Activated CD8-positive, alpha-beta memory T cell treated with anti-CD3 and anti-CD28 coated beads for 4 hours (primary cell): ENCODE results near the gene WRNIP1.
"Not testable (repeated sequence)": the region's sequence is repeated elsewhere in the genome, so short reads cannot be mapped to it uniquely, and the experiment has no call there.

Experiments used
- DNase-seq, 2 donors: peaks; one replicate each; pipeline ENCODE4 v3.0.0-alpha.2; 2020; ENCODE audit warnings: low read depth in 2 of 2

Gene WRNIP1

DNA sequence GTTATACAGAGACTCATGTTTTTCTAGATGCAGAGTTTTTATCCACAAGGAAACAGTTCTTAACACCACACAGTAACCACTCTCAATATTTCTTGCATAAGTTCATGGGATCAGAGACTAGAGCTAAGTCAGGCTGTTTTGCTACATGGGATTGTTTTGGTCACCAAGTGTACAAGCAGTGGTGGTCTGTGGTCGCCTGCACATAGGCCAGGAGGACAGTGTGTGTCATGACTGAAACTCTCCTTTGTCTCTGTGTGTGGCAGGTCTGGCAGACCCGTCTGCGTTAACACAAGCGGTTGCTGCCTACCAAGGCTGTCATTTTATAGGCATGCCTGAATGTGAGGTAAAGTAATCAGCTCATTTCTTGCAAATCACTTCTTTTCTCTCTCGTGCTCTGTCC lies 18.9 kb downstream of the WRNIP1 start:
- DNase-seq, result no peak

GRCh38 chr6:2784930-2785329 lies 19.7 kb downstream of the WRNIP1 start:
- no peak for DNase-seq

- no peak for DNase-seq
Measured at GRCh38 chr6:2786269-2786668, 21.1 kb downstream of the WRNIP1 start.

- DNase-seq, result peak in 1 of 2 donors; percentile 28
Measured at GRCh38 chr6:2790588-2791449, 25.6 kb downstream of the WRNIP1 start.

GRCh38 chr6:2791450-2791974 lies 26.3 kb downstream of the WRNIP1 start:
- no peak for DNase-seq

DNA sequence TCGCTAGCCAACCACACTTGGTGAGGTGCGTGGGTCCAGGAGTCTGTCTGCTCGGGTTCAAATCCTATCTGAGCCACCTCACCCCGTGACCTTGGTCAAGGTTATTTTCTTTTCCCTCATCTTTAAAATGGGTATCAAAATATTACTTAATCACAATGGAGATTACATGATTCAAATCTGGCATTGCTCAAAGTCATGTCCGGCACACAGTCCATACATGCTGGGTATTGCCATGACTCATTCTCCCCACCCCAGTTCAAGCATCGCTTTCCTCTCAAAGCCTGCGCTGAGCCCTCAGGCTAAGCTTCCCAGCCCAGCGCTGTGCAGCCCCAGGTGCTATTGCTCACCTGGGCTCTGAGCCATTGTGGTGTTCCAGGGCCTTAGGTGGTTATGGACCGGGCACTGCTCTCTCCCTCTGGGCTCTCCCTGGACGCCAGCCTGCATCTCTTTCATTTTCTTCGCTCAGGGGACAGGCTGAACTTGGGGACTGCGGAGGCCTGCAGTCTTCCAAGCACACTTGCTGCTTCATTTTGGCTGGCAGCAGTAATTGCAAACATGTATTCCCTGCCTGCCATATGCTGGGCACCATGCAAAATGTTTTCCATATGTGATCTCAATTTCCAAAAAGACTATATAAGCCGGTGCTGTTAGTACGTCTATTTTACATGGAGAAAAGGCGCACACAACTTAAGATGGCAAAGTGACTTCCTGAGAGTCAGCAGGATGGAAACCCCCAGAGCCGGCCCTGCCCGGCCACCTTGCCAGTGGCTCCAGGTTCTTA lies 27.3 kb downstream of the WRNIP1 start:
- DNase-seq, result no peak

GRCh38 chr6:2793534-2794151 lies 28.4 kb downstream of the WRNIP1 start:
- no peak for DNase-seq

DNA sequence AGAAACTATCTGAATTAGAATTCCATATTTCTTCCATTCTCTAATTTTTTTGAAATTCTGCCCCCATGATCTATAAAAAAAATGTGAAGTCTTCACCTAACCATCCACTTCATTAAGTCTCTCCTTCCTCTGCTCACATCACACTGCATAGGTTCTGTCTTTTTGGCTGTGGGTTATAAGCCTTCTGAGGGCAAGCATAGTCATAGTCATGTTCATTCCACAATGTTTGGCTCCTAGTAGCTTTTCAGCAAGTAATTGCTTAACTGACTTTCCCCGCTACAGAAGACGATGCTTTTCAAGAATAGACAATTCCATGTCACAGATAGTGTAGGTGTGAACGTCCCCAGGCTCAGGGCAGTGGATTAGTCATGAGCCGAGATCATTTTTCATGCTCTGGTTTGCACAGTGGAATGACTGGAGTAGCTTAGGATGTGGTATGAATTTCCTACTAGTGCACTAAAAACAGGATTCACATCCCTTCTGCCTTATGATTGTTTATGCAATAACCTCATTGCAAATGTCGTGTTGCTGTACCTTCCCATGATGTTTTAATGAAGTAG lies 29.1 kb downstream of the WRNIP1 start:
- DNase-seq, result no peak

GRCh38 chr6:2795162-2795561 lies 30.0 kb downstream of the WRNIP1 start:
- no peak for DNase-seq

DNA sequence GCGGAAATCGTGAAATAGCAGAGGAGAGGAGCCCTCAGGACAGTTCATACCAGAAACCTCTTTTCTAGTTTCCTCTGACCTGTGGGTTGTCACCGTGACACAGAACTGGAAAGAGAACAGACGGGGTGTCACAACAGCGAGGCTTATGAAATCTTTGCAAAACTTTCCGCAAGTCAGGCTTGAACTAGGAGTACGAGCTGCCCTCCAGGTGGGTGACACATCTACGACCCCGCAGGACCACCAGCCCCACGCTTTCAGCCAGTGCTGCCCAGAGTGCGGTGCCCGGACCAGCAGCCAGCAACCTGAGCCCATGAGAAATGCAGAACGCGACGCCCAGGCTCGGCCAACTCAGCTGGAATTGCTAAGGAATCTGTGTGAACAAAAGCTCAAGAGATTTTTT lies 30.8 kb downstream of the WRNIP1 start:
- no peak for DNase-seq

DNA sequence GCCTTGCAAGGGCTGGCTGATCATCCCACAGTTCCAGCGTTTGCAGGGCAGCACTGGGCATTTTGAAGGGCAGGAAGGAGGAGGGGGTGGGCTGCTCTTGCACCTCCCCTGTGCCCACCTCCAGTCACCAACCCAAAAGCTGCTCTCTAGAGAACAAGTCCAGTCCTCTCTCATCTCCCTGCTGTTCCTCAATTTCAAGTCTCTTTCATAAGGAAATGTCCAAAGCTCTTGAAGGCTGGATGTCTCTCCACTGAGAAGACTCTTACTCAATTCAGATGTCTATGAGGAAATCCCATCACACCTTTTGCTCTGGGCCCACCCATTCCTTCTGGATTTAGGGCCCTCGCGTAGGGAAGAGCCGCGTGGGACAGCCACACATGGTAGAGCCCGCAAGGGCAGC lies 31.7 kb downstream of the WRNIP1 start:
- DNase-seq, result no peak

DNA sequence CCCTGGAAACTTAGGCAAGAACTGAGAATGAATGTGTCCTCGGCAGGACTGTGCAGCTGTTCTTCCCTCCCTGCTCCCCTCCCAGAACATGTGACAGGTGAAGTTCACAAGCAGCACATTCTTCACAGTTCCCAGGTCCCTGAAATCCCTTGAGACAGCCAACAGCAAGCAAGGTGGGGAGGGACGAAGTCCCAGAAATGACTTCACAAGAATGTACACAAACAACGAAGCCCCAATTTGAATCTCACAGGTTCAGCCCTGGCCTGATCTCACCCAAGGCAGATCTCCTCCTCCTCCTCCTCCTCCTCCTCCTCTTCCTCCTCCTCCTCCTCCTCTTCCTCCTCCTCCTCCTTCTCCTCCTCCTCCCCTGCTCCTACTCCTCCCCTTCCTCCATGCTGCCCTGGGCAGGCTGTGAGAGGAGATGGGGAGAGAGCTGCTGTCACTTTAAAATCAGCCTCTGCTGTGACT lies 32.4 kb downstream of the WRNIP1 start:
- no peak for DNase-seq

GRCh38 chr6:2798586-2799134 lies 33.5 kb downstream of the WRNIP1 start:
- DNase-seq, result no peak

DNA sequence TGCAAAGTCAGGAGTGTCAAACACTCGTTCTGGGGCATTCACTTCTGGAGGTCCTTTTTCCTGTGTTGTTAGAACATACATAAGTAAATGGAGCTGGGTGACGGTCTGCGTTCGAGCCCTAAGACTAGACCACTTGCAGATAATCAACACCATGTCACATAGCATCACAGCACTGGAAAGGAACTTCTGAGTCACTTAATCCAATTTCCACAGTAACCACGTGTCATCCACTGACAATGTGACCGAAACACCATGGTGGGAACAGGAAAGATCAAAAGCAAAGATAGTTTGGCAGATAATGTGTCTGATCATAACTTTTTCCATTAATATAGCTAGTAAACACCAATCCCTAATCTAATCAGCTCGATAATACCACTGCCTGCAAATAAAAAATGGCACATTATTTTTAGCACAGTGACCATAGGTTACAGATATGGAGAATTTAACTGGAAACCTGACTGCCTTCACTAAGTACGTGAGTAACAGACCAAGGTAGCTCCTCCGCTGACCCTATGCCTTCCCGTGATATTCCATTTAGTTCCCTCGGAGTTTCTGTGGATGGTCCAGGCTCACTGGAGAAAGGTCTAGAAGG lies 34.8 kb downstream of the WRNIP1 start:
- DNase-seq, result peak in 1 of 2 donors; percentile 3

GRCh38 chr6:2800552-2801316 lies 35.5 kb downstream of the WRNIP1 start:
- no peak for DNase-seq

- not testable (repeated sequence) for DNase-seq
Measured at GRCh38 chr6:2801687-2802086, 36.5 kb downstream of the WRNIP1 start.

GRCh38 chr6:2802521-2803060 lies 37.4 kb downstream of the WRNIP1 start:
- DNase-seq, result no peak

GRCh38 chr6:2803731-2804429 lies 38.7 kb downstream of the WRNIP1 start:
- no peak for DNase-seq

DNA sequence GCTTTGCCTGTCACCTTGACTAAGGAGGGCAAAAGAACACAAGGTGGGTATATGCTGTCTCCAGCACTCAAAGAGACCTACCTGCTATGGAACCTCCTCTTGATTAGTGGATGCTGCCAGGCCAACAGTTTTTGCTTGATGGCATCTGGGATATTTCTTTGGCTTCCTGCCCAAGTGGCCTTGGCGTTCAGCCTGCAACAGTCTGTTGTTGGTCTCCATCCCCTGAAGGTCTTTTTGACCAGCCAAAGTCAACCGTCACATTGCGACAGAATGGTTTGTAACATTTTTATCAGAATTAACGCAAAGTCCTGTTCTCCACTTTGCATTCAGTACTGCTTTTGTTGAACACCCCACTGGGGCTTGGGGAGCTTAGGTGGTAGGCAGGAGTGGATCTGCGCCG lies 39.3 kb downstream of the WRNIP1 start:
- DNase-seq, result no peak
